Right lobe of liver (tissue), 6 donors: ENCODE results near the gene ANKRD23. TPM values are rescaled to one million over a fixed set of nuclear protein-coding genes. Genes with fewer than 3 reads are reported as not detected.

Experiments used
- ATAC-seq, 4 donors: fragments of 200-7000 bp; cut with Tn5 transposase; one replicate each; pipeline ENCODE4 v1.9.1; 2020; ENCODE audit warnings: mild to moderate bottlenecking in 4 of 4, moderate library complexity in 4 of 4
- DNase-seq, 3 donors: peaks; one replicate each; pipeline ENCODE4 v3.0.0-alpha.2; 2020
- H3K27ac ChIP-seq, 3 donors: fragments of 200-600 bp; one replicate each; pipeline ENCODE4 v1.8.0; 2022
- H3K27me3 ChIP-seq, 2 donors: fragments of 200-600 bp; one replicate each; pipeline ENCODE4 v1.8.0; 2022
- H3K36me3 ChIP-seq, 4 donors: fragments of 200-600 bp; sonication (generic) in 1 of 4; one replicate each; pipeline versions ENCODE4 v1.5.1 to v1.8.0; 2017 to 2022; ENCODE audit warnings: control low read depth in 1 of 4
- H3K4me1 ChIP-seq, 4 donors: fragments of 200-600 bp; sonication (generic) in 1 of 4; one replicate each; pipeline versions ENCODE4 v1.5.1 to v1.8.0; 2017 to 2022; ENCODE audit warnings: control low read depth in 1 of 4
- H3K4me3 ChIP-seq, 3 donors: fragments of 200-600 bp; one replicate each; pipeline ENCODE4 v1.8.0; 2022
- H3K9me3 ChIP-seq, 4 donors: fragments of 200-600 bp; sonication (generic) in 1 of 4; one replicate each; pipeline versions ENCODE4 v1.5.1 to v1.8.0; 2017 to 2022; ENCODE audit warnings: control low read depth in 1 of 4
- POLR2A ChIP-seq: fragments of 450-650 bp; IDR thresholded peaks from one replicate; pipeline ENCODE4 v1.6.1; 2017; ENCODE audit warnings: antibody characterized with exemption, mild to moderate bottlenecking
- WGBS: methylation state at CpG from one replicate; pipeline ENCODE4 v1.1.6; 2018; ENCODE audit warnings: low coverage, low lambda C conversion rate; ENCODE audit not compliant: insufficient coverage; ENCODE audit errors: missing lambda C conversion rate; 5-methylcytosine and 5-hydroxymethylcytosine counted together
- intact Hi-C, 2 donors: fragments of 100-400 bp; cut with DNase I; formaldehyde crosslinking; loops; one replicate each; pipeline versions ENCODE4 v1.11.2 to v1.14.1; 2022
- total RNA-seq, 6 experiments: library from RNA; depleted of rRNA in 2 of 6; stranded (reverse); fragments of >200 nt in 2 of 6; fragmentation: NEBNext Ultra II Directional in 3 of 6; extraction: Animal tissue kit (Norgen Biotek cat#: 25700) in 3 of 6; gene quantifications; one replicate each; pipeline versions ENCODE4 v1.1.0 to v1.2.4, GENCODE V29; 2016 to 2023
- TF ChIP-seq, protein P1 (sequence below), 4 donors: fragments of 200-600 bp in 3 of 4; fragments of 450-650 bp in 1 of 4; IDR thresholded peaks; one replicate each; pipeline versions ENCODE4 v1.5.1 to v1.8.0; 2016 to 2022; ENCODE audit warnings: antibody characterized with exemption in 4 of 4, mild to moderate bottlenecking in 2 of 4
- donor health status: DM: no; HTN: yes; CAD: no.
- donor health status: DM: no; HTN: no; CAD: no.
- donor health status: DM: no; HTN: no; CAD: no.
- donor health status: DM: no; HTN: yes; CAD: no.
- donor health status: DM: no; HTN: yes; CAD: no.

The ANKRD23 gene
- total RNA-seq, 6 experiments from 2014 or later, result 0.98 to 4.0 (median 2.7) TPM

DNA sequence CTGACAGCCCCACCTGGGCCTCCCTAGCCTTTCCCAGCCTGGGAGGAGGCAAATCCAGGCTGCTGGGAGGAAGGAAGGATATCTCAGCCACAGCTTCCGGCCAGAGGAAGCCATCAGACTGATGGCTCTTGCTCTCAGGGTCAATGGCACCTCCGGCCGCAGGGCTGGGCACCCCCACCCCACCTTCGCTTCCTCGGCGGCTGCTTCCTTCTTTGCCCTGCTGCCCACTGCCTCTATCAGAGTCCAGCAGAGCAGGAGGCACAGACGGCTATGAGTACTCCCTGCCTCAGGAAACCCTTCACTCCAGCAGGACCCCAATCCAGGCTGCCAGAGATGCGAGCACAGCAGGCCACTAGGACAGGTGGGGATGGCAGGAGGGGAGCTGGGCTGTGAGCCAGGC lies 22.8 kb upstream of the ANKRD23 start:
- Histone ChIP-seq H3K27me3 (no peaks in the 10 kb centered on the region), H3K9me3 (no peaks in the 10 kb centered on the region), H3K4me1 (peaks cover 0 to 57% (median 16%) of the 10 kb centered on the region in 4 donors), H3K4me3 (no peak overlapping the region), H3K27ac (peak overlapping the region in 2 of 3 donors; percentile 92 to 94), H3K36me3 (peaks cover 0 to 33% (median 19%) of the 10 kb centered on the region in 4 donors)
- intact Hi-C loops, result loop anchor here in 1 of 2 donors (10.0 kb wide), 1 partner anchor 52 kb away; the partner anchor contains the start of gene CNNM3
- no peak for DNase-seq
- ATAC-seq, result no peak
- no peak for TF ChIP-seq POLR2A
- 0% methylated on average over 1 of the region's 8 CpGs for WGBS

DNA sequence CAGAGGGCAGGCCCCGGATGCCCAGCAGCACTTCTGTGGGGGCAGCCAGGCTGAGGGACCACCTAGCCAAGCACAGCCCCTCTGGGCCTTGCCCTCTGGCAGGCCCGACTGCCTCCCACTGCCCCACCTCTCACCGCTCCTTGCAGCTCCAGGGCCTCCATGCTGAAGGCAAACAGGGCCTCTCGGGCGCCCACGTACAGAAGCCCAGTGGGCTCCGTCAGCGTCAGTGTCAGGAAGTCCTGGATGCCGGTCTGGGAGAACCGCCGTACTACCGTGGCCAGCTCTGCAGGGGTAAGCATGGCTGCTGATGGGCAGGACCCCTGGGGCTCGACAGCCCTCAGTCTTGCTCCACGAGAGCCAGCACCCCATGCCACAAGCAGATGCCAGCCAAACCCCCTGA lies 22.3 kb upstream of the ANKRD23 start:
- intact Hi-C loops, result loop anchor here in 1 of 2 donors (10.0 kb wide), 1 partner anchor 51 kb away; the partner anchor contains the start of gene CNNM3
- DNase-seq, result no peak
- H3K27me3 ChIP-seq, result no peaks in the 10 kb centered on the region
- no peak for ATAC-seq
- peaks cover 0 to 37% (median 21%) of the 10 kb centered on the region in 4 donors for H3K36me3 ChIP-seq
- TF ChIP-seq, protein P1, sequence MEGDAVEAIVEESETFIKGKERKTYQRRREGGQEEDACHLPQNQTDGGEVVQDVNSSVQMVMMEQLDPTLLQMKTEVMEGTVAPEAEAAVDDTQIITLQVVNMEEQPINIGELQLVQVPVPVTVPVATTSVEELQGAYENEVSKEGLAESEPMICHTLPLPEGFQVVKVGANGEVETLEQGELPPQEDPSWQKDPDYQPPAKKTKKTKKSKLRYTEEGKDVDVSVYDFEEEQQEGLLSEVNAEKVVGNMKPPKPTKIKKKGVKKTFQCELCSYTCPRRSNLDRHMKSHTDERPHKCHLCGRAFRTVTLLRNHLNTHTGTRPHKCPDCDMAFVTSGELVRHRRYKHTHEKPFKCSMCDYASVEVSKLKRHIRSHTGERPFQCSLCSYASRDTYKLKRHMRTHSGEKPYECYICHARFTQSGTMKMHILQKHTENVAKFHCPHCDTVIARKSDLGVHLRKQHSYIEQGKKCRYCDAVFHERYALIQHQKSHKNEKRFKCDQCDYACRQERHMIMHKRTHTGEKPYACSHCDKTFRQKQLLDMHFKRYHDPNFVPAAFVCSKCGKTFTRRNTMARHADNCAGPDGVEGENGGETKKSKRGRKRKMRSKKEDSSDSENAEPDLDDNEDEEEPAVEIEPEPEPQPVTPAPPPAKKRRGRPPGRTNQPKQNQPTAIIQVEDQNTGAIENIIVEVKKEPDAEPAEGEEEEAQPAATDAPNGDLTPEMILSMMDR (IDR thresholded peaks at IDR 0.05), result no peak
- TF ChIP-seq POLR2A, result no peak
- peak overlapping the region in 1 of 3 donors; percentile 94 for H3K27ac ChIP-seq
- WGBS, result no CpG with 5 or more reads among the region's 14 CpGs
- no peaks in the 10 kb centered on the region for H3K9me3 ChIP-seq
- H3K4me1 ChIP-seq, result peaks cover 0 to 61% (median 19%) of the 10 kb centered on the region in 4 donors
- no peak overlapping the region for H3K4me3 ChIP-seq

DNA sequence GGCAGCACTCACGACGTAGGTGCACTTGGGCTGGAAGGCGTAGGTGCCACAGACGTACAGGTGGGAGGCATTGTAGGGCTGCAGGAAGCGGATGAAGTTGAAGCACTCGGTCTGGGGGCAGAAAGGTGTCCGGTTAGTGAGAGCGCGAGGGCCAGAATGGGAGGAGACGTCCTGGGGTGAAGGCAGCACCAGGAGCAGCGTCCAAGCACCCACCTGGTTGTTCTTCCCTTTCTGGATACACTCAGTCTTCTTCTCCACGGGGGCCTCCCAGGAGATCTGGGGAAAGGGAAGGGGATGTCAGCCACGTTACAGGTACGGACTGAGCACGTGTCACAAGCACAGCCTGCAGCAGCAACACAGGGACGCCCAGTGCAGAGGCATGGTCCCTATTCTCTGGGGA lies 21.8 kb upstream of the ANKRD23 start:
- no peaks in the 10 kb centered on the region for H3K27me3 ChIP-seq
- no peak for ATAC-seq
- intact Hi-C loops, result loop anchor here in 1 of 2 donors (10.0 kb wide), 1 partner anchor 51 kb away; the partner anchor contains the start of gene CNNM3
- no peaks in the 10 kb centered on the region for H3K9me3 ChIP-seq
- no peak overlapping the region for H3K4me3 ChIP-seq
- no peak for DNase-seq
- 73% methylated on average over 9 of the region's 16 CpGs for WGBS
- H3K36me3 ChIP-seq, result peaks cover 0 to 42% (median 25%) of the 10 kb centered on the region in 4 donors
- H3K27ac ChIP-seq, result no peak overlapping the region
- peaks cover 0 to 60% (median 19%) of the 10 kb centered on the region in 4 donors for H3K4me1 ChIP-seq
- TF ChIP-seq POLR2A, result no peak
- TF ChIP-seq, protein P1 (IDR thresholded peaks at IDR 0.05), result no peak

DNA sequence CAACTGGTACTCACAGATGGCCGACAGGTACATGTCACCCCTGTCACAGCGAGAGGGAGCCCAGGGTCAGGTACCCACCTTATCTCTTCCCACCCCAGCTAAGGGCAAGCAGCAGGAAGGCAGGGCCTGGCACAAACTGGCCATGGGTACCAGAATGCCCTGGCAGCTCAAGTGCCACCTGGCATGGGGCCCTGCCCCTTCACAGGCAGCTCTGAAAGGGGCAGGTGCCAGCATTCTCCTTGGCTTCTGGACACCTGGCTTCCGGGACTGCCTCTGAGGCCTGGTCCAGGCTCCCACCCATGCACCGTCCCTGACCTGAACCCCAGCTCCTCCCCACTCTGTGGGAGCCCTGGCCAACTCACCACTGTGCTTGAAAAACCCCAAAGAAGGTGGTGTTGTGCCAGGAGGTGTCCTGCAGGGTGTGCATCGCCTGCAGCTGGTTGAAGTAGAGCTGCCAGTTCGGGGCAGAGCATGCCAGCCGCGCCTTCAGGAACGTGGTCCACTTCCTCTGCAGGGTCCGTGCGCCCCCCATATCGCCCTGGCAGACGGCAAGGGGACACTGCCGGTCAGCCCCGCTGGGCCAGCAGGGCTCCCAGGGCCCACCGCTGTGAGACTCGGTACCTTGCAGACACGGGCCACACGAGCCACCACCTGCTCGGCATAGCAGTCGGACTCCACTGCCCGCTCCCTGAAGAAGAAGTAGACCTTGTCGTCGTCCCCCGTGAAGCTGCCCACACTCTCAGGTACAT lies 20.7 kb upstream of the ANKRD23 start:
- Histone ChIP-seq H3K4me3 (no peak overlapping the region), H3K27ac (peak overlapping the region in 1 of 3 donors; percentile 8), H3K4me1 (peaks cover 0 to 64% (median 19%) of the 10 kb centered on the region in 4 donors), H3K36me3 (peaks cover 0 to 45% (median 26%) of the 10 kb centered on the region in 4 donors), H3K27me3 (no peaks in the 10 kb centered on the region), H3K9me3 (no peaks in the 10 kb centered on the region)
- DNase-seq (peak; percentile 70 to 90 (median 89)), ATAC-seq (peak in 3 of 4 donors; percentile 1 to 47 (median 24))
- TF ChIP-seq, protein P1 (IDR thresholded peaks at IDR 0.05), result peak in 1 of 4 donors; percentile 10
- TF ChIP-seq POLR2A, result no peak
- intact Hi-C loops, result loop anchor here (5.0 to 10.0 kb wide), 3 partner anchors 47 to 83 kb away; partner anchors contain the start of gene CNNM3 (in 2 of the 2)
- 17% methylated on average over 1 of the region's 25 CpGs for WGBS
